ENCODE results near the gene OR2AG1. TPM values are rescaled to one million over a fixed set of nuclear protein-coding genes. Genes with fewer than 3 reads are reported as not detected.

The OR2AG1 gene
- total and polyA plus RNA-seq, 2 experiments from 2014 or later, result 0.16 TPM; not detected in 1

DNA sequence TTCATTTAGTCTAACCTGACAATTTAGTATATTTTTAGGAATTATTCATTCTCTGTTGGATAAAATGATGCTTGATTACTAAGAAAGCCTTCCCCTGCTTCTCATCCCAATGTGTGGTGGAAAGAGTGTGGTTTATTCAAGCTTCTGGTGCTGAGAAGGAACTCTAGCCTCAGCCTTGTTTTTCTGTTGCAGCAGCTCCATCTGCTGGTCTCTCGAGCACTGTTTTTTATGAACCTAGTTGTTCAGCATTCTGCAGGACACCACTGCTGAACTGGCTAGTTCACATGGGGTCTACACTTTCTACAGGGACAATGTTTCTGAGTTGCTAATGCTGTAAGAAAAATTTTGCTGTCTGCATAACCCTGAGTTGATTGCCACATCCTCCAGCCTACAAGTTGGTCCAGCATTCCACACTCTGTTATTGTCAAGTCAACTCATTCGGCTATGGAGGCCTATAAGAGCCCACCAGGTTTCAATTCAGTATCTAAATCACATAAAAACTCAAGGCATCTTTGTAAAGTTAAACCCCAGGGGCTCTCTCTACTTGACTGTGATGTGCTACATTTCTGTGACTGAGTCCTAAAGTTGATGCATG lies 25.4 kb upstream of the OR2AG1 start:
- Histone ChIP-seq H3K4me2 (no peak overlapping the region), H3K36me3 (ENCODE audit: insufficient read depth) (no peaks in the 10 kb centered on the region), H3K9me2 (ENCODE audit: insufficient read depth) (peaks cover 4% of the 10 kb centered on the region; the same call in 1 of the 2 replicates), H3F3A (replicated peaks; ENCODE audit: low read depth) (no peaks in the 10 kb centered on the region), H3K4me1 (ENCODE audit: insufficient read depth) (no peaks in the 10 kb centered on the region), H2AFZ (no peak overlapping the region), H3K4me3 (no peak overlapping the region), H3K27ac (ENCODE audit: low read depth) (no peak overlapping the region), H3K79me2 (replicated peaks; ENCODE audit: insufficient read depth) (no peaks in the 10 kb centered on the region), H3K27me3 (ENCODE audit: insufficient read depth) (no peaks in the 10 kb centered on the region), H4K20me1 (replicated peaks; ENCODE audit: insufficient read depth) (no peaks in the 10 kb centered on the region)
- Mint-ChIP-seq H3K4me1 (no peaks in the 10 kb centered on the region), H3K9me3 (peaks cover 5% of the 10 kb centered on the region; the same call in 2 of the 3 replicates), H3K4me3 (no peak overlapping the region), H3K27ac (no peak overlapping the region), H3K36me3 (ENCODE audit: low read depth) (no peaks in the 10 kb centered on the region), H3K27me3 (ENCODE audit: insufficient read depth, low read depth, poor library complexity) (peaks cover 1% of the 10 kb centered on the region)
- ATAC-seq (peak; percentile 95), DNase-seq (ENCODE audit: low spot score) (peak; percentile 81)
- TF ChIP-seq, protein P1, sequence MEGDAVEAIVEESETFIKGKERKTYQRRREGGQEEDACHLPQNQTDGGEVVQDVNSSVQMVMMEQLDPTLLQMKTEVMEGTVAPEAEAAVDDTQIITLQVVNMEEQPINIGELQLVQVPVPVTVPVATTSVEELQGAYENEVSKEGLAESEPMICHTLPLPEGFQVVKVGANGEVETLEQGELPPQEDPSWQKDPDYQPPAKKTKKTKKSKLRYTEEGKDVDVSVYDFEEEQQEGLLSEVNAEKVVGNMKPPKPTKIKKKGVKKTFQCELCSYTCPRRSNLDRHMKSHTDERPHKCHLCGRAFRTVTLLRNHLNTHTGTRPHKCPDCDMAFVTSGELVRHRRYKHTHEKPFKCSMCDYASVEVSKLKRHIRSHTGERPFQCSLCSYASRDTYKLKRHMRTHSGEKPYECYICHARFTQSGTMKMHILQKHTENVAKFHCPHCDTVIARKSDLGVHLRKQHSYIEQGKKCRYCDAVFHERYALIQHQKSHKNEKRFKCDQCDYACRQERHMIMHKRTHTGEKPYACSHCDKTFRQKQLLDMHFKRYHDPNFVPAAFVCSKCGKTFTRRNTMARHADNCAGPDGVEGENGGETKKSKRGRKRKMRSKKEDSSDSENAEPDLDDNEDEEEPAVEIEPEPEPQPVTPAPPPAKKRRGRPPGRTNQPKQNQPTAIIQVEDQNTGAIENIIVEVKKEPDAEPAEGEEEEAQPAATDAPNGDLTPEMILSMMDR (conservative IDR thresholded peaks at IDR 0.05; ENCODE audit: low read depth in 2 of 2), result peak; percentile 68 to 86
- no peak for TF ChIP-seq EZH2 (IDR thresholded peaks at IDR 0.05; ENCODE audit: low read depth, unreplicated experiment)

DNA sequence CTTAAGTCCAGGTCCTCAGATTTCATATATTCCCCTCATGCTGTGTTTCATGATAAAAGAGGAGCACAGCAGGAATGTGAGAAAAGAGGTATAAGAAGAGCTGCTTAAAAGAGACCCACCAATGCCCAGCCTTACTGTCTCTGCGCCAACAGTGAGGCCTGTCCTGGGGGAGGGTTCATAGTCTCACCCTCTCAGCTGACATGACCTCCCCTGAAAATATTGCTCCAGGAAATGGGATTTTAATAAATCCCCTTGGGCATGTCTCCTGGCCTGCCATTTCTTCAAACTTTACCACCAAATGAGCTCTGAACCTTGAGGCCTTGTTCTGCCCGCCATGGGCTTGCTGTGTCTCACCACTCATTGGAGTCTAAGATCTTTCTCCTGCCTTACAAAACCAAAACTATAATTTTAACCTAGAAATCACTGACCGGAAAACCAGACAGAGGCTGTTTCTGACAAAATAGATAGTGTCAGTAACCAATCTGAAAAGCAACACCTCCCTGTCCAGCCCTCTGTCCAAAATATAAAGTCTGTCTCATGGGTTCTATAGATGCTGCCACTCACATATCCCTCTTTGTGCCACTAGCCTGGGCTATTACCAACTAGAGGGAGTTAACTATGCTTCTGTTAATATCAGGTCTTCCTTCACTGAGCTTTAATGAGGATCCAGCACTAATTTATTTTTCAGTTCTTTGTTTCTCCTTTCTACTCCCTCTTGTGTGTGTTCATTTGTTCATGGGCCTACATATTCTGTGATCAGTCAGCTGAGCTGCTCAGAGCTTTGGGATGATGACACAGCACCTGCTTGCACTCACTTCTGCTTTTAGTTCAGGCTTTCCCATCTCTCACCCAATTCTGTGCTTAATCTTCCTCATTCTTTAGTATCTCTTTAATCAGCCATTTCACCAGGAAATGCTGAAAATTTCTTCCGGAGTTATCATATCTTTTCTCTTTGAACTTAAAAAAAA lies 10.6 kb upstream of the OR2AG1 start, which contains the start of gene OR2AG2:
TSS of gene OR2AG2 (minus strand) at position 51 of the 968 bp plus-strand sequence. CDS start 3,019 bp downstream, outside the sequence.
- DNase-seq (ENCODE audit: low spot score) (no peak), ATAC-seq (no peak)
- Histone ChIP-seq H3K36me3 (ENCODE audit: insufficient read depth) (no peaks in the 10 kb centered on the region), H3K4me3 (no peak within 1 kb of the TSS), H3K79me2 (replicated peaks; ENCODE audit: insufficient read depth) (no peaks in the 10 kb centered on the region), H3F3A (replicated peaks; ENCODE audit: low read depth) (no peaks in the 10 kb centered on the region), H2AFZ (no peak within 1 kb of the TSS), H4K20me1 (replicated peaks; ENCODE audit: insufficient read depth) (no peaks in the 10 kb centered on the region), H3K27me3 (ENCODE audit: insufficient read depth) (no peaks in the 10 kb centered on the region), H3K27ac (ENCODE audit: low read depth) (no peak within 1 kb of the TSS), H3K9me2 (ENCODE audit: insufficient read depth) (0 out of 2 replicates have a peak, but pooled peaks cover 2% of the 10 kb centered on the region), H3K4me2 (no peak within 1 kb of the TSS), H3K4me1 (ENCODE audit: insufficient read depth) (no peaks in the 10 kb centered on the region)
- Mint-ChIP-seq H3K36me3 (ENCODE audit: low read depth) (no peaks in the 10 kb centered on the region), H3K27ac (no peak within 1 kb of the TSS), H3K27me3 (ENCODE audit: insufficient read depth, low read depth, poor library complexity) (peaks cover 2% of the 10 kb centered on the region), H3K4me3 (no peak within 1 kb of the TSS), H3K4me1 (no peaks in the 10 kb centered on the region), H3K9me3 (no peaks in the 10 kb centered on the region)
- TF ChIP-seq CREB1 (CRISPR knock-in tag; IDR thresholded peaks at IDR 0.05; ENCODE audit: low read depth), result no peak
- TF ChIP-seq ZNF114 (CRISPR knock-in tag; IDR thresholded peaks at IDR 0.05), result no peak
- no peak for TF ChIP-seq NANOG (IDR thresholded peaks at IDR 0.05; ENCODE audit: borderline replicate concordance)
- no peak for TF ChIP-seq EZH2 (IDR thresholded peaks at IDR 0.05; ENCODE audit: low read depth, unreplicated experiment)
- TF ChIP-seq, protein P2, sequence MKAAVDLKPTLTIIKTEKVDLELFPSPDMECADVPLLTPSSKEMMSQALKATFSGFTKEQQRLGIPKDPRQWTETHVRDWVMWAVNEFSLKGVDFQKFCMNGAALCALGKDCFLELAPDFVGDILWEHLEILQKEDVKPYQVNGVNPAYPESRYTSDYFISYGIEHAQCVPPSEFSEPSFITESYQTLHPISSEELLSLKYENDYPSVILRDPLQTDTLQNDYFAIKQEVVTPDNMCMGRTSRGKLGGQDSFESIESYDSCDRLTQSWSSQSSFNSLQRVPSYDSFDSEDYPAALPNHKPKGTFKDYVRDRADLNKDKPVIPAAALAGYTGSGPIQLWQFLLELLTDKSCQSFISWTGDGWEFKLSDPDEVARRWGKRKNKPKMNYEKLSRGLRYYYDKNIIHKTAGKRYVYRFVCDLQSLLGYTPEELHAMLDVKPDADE (IDR thresholded peaks at IDR 0.05), result no peak
- TF ChIP-seq, protein P1 (conservative IDR thresholded peaks at IDR 0.05; ENCODE audit: low read depth in 2 of 2), result no peak
- TF ChIP-seq POLR2AphosphoS5 (IDR thresholded peaks at IDR 0.05; ENCODE audit: low read depth), result no peak
- TF ChIP-seq ZNF331 (CRISPR knock-in tag; IDR thresholded peaks at IDR 0.05; ENCODE audit: low read depth), result no peak
- no peak for TF ChIP-seq EZH2phosphoT487 (IDR thresholded peaks at IDR 0.05; ENCODE audit: unreplicated experiment)
- no peak for TF ChIP-seq STAT1 (IDR thresholded peaks at IDR 0.05; ENCODE audit: unreplicated experiment)
- TF ChIP-seq, protein P3, sequence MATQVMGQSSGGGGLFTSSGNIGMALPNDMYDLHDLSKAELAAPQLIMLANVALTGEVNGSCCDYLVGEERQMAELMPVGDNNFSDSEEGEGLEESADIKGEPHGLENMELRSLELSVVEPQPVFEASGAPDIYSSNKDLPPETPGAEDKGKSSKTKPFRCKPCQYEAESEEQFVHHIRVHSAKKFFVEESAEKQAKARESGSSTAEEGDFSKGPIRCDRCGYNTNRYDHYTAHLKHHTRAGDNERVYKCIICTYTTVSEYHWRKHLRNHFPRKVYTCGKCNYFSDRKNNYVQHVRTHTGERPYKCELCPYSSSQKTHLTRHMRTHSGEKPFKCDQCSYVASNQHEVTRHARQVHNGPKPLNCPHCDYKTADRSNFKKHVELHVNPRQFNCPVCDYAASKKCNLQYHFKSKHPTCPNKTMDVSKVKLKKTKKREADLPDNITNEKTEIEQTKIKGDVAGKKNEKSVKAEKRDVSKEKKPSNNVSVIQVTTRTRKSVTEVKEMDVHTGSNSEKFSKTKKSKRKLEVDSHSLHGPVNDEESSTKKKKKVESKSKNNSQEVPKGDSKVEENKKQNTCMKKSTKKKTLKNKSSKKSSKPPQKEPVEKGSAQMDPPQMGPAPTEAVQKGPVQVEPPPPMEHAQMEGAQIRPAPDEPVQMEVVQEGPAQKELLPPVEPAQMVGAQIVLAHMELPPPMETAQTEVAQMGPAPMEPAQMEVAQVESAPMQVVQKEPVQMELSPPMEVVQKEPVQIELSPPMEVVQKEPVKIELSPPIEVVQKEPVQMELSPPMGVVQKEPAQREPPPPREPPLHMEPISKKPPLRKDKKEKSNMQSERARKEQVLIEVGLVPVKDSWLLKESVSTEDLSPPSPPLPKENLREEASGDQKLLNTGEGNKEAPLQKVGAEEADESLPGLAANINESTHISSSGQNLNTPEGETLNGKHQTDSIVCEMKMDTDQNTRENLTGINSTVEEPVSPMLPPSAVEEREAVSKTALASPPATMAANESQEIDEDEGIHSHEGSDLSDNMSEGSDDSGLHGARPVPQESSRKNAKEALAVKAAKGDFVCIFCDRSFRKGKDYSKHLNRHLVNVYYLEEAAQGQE (IDR thresholded peaks at IDR 0.05; ENCODE audit: unreplicated experiment), result no peak

All from GM23338 (cell line).